Embryonic facial prominence (tissue), 1 donor: ENCODE measurements around the gene GLE1.
"Not testable (repeated sequence)": the region's sequence is repeated elsewhere in the genome, so short reads cannot be mapped to it uniquely, and the experiment has no call there.

Source experiments
- DNase-seq: peaks from one replicate; pipeline ENCODE4 v3.0.0-alpha.2; 2016; ENCODE audit errors: extremely low spot score

The GLE1 gene

GRCh38 chr9:128495804-128496417 lies 8.6 kb upstream of the GLE1 start:
- DNase-seq: no peak

- DNase-seq: no peak
These were observed 6.5 kb upstream of the GLE1 start for GRCh38 chr9:128497824-128498610.

GRCh38 chr9:128498911-128499310 lies 5.6 kb upstream of the GLE1 start:
- no peak for DNase-seq

GRCh38 chr9:128499920-128500319 lies 4.6 kb upstream of the GLE1 start:
- DNase-seq: no peak

- not testable (repeated sequence) for DNase-seq
These were observed 1.1 kb upstream of the GLE1 start for GRCh38 chr9:128503415-128503825.

GRCh38 chr9:128503870-128504269 lies 649 bp upstream of the GLE1 start:
- DNase-seq: no peak

- no peak for DNase-seq
These were observed 871 bp downstream of the GLE1 start for GRCh38 chr9:128505414-128505765.

GRCh38 chr9:128505906-128506305 lies 1.4 kb downstream of the GLE1 start:
- not testable (repeated sequence) for DNase-seq

- DNase-seq: no peak
These were observed 8.3 kb downstream of the GLE1 start for GRCh38 chr9:128512820-128513219.

- DNase-seq: no peak
These were observed 17.4 kb downstream of the GLE1 start for GRCh38 chr9:128521956-128522355.

- no peak for DNase-seq
These were observed 18.8 kb downstream of the GLE1 start for GRCh38 chr9:128523199-128523925.

GRCh38 chr9:128526720-128527119 lies 22.2 kb downstream of the GLE1 start:
- no peak for DNase-seq

- DNase-seq: no peak
These were observed 24.1 kb downstream of the GLE1 start for GRCh38 chr9:128528445-128529160.

- DNase-seq: no peak
These were observed 24.7 kb downstream of the GLE1 start for GRCh38 chr9:128529191-128529590.

GRCh38 chr9:128532581-128532980 lies 28.1 kb downstream of the GLE1 start:
- DNase-seq: no peak

GRCh38 chr9:128540634-128541360 lies 36.3 kb downstream of the GLE1 start:
- no peak for DNase-seq

- no peak for DNase-seq
These were observed 42.0 kb downstream of the GLE1 start for GRCh38 chr9:128546504-128546903.

GRCh38 chr9:128548876-128549275 lies 44.4 kb downstream of the GLE1 start:
- DNase-seq: no peak

- DNase-seq: no peak
These were observed 45.7 kb downstream of the GLE1 start for GRCh38 chr9:128550226-128550625.

- DNase-seq: no peak
These were observed 46.5 kb downstream of the GLE1 start for GRCh38 chr9:128550770-128551656.
